Astrocyte of the cerebellum (primary cell): ENCODE measurements around the gene NTN1.

Experiments
- DNase-seq: peaks from one replicate; pipeline ENCODE4 v3.0.0-alpha.2; 2011; ENCODE audit warnings: low read depth
- H3K4me3 ChIP-seq: 2 replicates; pipeline ENCODE4 v1.5.1; 2011; ENCODE audit warnings: mild to moderate bottlenecking, low read depth, low read length, moderate library complexity
- CTCF ChIP-seq: IDR thresholded peaks from 2 replicates; pipeline ENCODE4 v1.5.1; 2012; ENCODE audit warnings: low read length, low read depth, moderate library complexity, mild to moderate bottlenecking; ENCODE audit errors: missing control alignments
- in situ Hi-C: cut with HindIII; loops from 2 replicates; pipeline ENCODE4 v1.10.0; 2017; ENCODE audit warnings: low sequenced_read_pairs

NTN1 gene

DNA sequence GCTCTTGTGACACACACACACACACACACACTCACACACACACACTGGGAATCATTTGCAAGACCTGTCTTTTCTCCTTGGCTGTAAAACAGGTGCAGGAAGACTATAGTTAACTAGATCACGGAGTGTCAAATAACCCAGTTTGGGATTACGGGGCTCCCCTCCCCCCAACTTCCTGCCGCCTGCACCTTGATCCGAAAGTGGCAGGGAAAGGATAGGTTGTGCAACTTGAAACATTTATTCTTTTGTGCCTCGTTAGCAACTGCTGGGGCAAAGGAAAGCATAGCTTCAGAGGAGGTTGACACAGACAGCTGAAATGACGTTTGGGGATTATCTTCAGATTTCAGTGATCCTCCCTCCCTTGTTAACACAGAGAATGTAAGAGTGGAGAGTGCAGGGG lies 149.5 kb downstream of the NTN1 start:
- in situ Hi-C loops: no loop called here
- H3K4me3 ChIP-seq: no peak overlapping the region
- no peak for TF ChIP-seq CTCF
- DNase-seq: no peak

DNA sequence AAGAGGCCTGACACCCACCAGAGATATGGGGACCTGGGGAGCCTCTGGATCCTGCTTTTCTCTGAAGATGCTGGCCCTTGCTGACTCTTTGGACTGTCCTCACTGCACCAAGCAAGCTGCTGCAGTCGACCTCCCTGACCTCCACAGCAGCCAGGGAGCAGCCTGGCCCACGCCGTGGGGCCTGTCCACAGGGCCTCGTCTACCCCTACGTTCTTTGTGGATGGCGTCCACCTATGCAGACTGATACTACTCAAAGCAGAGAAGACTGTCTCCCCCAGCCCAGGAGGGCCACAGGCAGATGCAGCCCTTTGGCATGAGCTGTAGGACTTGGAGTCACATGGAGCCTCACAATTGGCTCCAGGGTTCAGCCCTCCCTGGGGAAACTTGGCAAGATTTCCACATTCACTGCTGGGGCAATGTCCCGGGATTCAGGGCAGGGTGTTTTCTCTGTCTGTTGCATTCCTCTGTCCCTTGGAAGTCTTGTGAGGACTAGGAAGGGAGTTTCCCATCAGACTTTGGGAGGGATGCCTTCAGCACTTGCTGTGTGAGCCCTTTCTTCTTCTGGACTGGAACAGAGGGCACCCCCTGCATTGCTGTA lies 152.2 kb downstream of the NTN1 start:
- in situ Hi-C loops: no loop called here
- TF ChIP-seq CTCF: no peak
- no peak overlapping the region for H3K4me3 ChIP-seq
- DNase-seq: no peak

- TF ChIP-seq CTCF: no peak
- no peak overlapping the region for H3K4me3 ChIP-seq
- in situ Hi-C loops: no loop called here
- no peak for DNase-seq
Observed at GRCh38 chr17:9174312-9174711, 153.0 kb downstream of the NTN1 start.

DNA sequence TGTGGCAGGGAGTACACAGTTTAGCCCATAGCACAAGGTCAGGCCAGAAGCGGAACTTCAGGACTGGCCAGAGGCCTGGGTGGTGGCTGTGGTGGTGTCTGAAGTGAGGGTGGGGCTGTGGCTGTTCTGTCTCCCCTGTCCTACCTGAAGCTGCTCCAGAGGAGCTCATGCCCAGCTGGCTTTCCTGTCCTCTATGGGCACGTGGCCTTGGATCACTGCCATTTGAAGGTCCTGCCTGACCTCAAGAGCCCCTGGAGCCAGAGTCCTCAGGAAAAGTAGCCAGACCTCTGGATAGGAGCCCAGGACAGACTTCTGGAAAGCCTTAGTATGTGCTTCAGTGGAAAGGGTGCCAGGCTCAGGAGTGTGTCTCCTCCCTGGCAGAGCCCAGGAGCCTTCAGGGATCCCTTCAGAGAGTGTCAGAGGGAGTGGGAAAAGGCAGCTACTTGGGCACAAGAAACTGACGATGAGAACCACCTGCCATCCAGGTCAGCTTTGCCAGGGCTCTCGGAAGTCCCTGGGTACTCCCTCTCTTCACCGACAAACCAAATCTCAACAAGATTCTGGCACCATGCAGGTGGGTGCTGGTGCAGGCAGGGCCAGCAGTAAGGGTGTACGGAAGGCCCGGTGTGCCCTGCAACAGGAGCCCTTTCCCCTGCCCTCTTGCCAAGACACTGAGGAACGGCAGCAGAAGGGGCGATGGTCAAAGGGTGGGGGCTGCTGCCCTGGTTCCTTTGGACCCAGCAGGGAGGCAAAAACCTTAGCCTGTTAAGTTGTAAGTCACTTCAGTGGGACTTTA lies 153.7 kb downstream of the NTN1 start:
- TF ChIP-seq CTCF: no peak
- no peak for DNase-seq
- no peak overlapping the region for H3K4me3 ChIP-seq
- in situ Hi-C loops: no loop called here

DNA sequence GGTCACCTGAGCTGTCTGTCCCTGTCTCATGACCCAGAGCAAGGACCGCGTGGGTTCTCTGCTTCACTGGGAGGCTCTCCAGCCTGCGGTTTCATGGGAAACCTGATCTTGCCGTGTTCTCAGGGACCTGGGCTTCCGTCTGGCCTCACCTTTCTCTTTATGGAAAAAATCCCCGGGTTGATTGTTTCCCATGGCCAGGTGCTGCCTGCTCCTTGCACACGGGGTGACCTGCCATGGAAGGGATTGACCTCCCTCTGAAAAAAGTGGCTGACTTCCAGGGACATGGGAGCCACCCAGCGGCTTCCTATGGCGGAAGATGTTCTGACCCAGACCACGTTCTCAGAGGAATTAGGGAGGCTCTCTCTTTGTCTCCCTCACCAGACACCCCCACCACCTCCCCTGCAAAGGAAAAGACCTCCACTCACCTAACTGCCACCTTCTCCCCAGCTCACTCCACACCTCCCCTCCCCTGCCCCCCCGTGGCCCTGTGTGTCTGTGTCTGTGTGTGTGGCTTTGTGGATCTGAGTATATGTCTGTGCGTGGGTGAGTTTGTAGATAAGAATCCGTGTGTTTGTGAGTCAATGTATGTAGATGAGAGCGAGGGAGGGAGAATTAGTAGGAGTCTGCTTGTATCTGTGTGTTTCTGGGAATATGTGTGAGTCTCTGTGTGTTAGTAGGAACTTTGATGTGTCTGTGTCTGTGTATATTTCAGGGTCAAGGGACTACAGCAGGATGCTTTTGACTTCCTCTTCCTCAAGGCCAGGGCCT lies 154.6 kb downstream of the NTN1 start:
- no peak for DNase-seq

More for the DNA sequence above, 154.6 kb downstream of the NTN1 start:
- in situ Hi-C loops: no loop called here
- TF ChIP-seq CTCF: no peak
- H3K4me3 ChIP-seq: no peak overlapping the region
